ENCODE results near the gene MUTYH. TPM values are rescaled to one million over a fixed set of nuclear protein-coding genes. Genes with fewer than 3 reads are reported as not detected.

Gene MUTYH
- total RNA-seq, 1 experiment from 2014 or later: 26.8 TPM

DNA sequence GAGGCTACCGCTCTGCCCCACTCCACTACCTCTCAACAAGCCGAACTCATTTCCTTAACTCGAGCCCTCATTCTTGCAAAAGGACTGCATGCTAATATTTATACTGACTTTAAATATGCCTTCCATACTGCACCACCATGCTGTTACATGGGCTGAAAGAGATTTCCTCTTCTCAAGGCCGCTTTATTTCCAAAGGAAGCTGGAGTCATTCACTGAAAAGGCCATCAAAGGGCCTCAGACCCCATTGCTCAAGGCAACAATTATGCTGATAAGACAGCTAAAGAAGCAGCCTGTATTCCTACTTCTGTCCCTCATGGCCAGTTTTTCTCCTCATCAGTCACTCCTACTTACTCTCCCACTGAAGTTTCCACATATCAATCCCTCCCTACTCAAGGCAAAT is 20.5 kb downstream of the MUTYH start:
- Histone ChIP-seq H3K4me1 (ENCODE audit: insufficient read depth, low read length, poor library complexity, severe bottlenecking) (no peaks in the 10 kb centered on the region), H3K27me3 (replicated peaks; ENCODE audit: insufficient read depth, low read depth, low read length, poor library complexity) (no peaks in the 10 kb centered on the region), H3K9me3 (ENCODE audit: low read depth, low read length, poor library complexity, severe bottlenecking) (no peaks in the 10 kb centered on the region), H3K4me3 (ENCODE audit: low read depth, low read length, poor library complexity, severe bottlenecking) (no peak overlapping the region), H3K27ac (ENCODE audit: low read depth, low read length, poor library complexity, severe bottlenecking) (no peak overlapping the region), H3K36me3 (ENCODE audit: insufficient read depth, low read length, poor library complexity, severe bottlenecking) (no peaks in the 10 kb centered on the region)
- no peak for TF ChIP-seq EZH2 (IDR thresholded peaks at IDR 0.05; ENCODE audit: borderline replicate concordance, low read depth, low read length, poor library complexity, severe bottlenecking)
- TF ChIP-seq, protein P1, sequence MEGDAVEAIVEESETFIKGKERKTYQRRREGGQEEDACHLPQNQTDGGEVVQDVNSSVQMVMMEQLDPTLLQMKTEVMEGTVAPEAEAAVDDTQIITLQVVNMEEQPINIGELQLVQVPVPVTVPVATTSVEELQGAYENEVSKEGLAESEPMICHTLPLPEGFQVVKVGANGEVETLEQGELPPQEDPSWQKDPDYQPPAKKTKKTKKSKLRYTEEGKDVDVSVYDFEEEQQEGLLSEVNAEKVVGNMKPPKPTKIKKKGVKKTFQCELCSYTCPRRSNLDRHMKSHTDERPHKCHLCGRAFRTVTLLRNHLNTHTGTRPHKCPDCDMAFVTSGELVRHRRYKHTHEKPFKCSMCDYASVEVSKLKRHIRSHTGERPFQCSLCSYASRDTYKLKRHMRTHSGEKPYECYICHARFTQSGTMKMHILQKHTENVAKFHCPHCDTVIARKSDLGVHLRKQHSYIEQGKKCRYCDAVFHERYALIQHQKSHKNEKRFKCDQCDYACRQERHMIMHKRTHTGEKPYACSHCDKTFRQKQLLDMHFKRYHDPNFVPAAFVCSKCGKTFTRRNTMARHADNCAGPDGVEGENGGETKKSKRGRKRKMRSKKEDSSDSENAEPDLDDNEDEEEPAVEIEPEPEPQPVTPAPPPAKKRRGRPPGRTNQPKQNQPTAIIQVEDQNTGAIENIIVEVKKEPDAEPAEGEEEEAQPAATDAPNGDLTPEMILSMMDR (conservative IDR thresholded peaks at IDR 0.05; ENCODE audit: low read depth, low read length): no peak
- ChIA-PET CTCF (no interaction called here), POLR2A (ENCODE audit: low non-redundant PET) (no interaction called here)
- BruUV-seq (replicated peaks): no TSS peak
- no peak for DNase-seq (ENCODE audit: low spot score)
- intact Hi-C loops (cut with micrococcal nuclease; ENCODE audit: unreplicated experiment): no loop called here

DNA sequence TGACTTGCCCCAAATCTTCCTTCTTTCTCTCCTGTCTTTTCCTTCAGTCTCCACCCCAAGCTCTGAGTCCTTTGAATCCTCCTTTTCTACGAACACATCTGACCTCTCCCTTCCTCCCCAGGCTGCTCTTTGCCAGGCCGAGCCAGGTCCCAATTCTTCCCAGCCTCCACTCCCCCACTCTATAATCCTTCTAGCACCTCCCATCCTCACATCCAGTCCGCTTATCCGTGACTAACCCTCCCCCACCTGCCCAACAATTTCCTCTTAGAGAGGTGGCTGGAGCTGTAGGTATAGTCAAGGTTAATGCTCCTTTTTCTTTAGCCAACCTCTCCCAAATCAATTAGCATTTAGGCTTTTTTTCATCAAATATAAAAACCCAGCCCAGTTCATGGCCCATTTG is 23.1 kb downstream of the MUTYH start:
- no peaks in the 10 kb centered on the region for H3K27me3 ChIP-seq (replicated peaks; ENCODE audit: insufficient read depth, low read depth, low read length, poor library complexity)
- POLR2A ChIA-PET (ENCODE audit: low non-redundant PET): no interaction called here
- no peak for TF ChIP-seq EZH2 (IDR thresholded peaks at IDR 0.05; ENCODE audit: borderline replicate concordance, low read depth, low read length, poor library complexity, severe bottlenecking)
- TF ChIP-seq, protein P1 (conservative IDR thresholded peaks at IDR 0.05; ENCODE audit: low read depth, low read length): no peak
- no TSS peak for BruUV-seq (replicated peaks)
- no peak for DNase-seq (ENCODE audit: low spot score)
- intact Hi-C loops (cut with micrococcal nuclease; ENCODE audit: unreplicated experiment): no loop called here
- H3K4me3 ChIP-seq (ENCODE audit: low read depth, low read length, poor library complexity, severe bottlenecking): no peak overlapping the region
- CTCF ChIA-PET: no interaction called here
- no peak overlapping the region for H3K27ac ChIP-seq (ENCODE audit: low read depth, low read length, poor library complexity, severe bottlenecking)
- H3K4me1 ChIP-seq (ENCODE audit: insufficient read depth, low read length, poor library complexity, severe bottlenecking): no peaks in the 10 kb centered on the region
- no peaks in the 10 kb centered on the region for H3K9me3 ChIP-seq (ENCODE audit: low read depth, low read length, poor library complexity, severe bottlenecking)
- H3K36me3 ChIP-seq (ENCODE audit: insufficient read depth, low read length, poor library complexity, severe bottlenecking): no peaks in the 10 kb centered on the region

DNA sequence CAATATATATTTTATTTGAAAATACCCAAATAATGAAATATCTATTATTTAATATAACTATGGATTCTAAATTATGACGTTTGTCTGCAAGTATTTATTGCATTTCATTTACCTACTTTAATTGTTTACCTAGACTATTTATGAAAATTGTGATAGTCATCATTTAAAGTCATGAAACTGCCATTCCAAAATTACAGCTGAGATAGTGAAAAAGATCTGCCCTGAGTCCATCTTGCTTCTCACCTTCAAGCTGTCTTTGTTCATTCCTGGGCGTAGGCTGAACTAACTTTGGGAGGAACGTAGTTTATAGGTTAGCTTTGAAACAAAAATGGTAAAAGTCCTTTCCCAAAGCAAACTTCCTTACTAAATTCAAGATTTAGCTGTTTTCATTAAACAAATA is 26.0 kb downstream of the MUTYH start:
- BruUV-seq (replicated peaks): no TSS peak
- Histone ChIP-seq H3K4me1 (ENCODE audit: insufficient read depth, low read length, poor library complexity, severe bottlenecking) (no peaks in the 10 kb centered on the region), H3K4me3 (ENCODE audit: low read depth, low read length, poor library complexity, severe bottlenecking) (no peak overlapping the region), H3K9me3 (ENCODE audit: low read depth, low read length, poor library complexity, severe bottlenecking) (no peaks in the 10 kb centered on the region), H3K36me3 (ENCODE audit: insufficient read depth, low read length, poor library complexity, severe bottlenecking) (no peaks in the 10 kb centered on the region), H3K27ac (ENCODE audit: low read depth, low read length, poor library complexity, severe bottlenecking) (no peak overlapping the region), H3K27me3 (replicated peaks; ENCODE audit: insufficient read depth, low read depth, low read length, poor library complexity) (no peaks in the 10 kb centered on the region)
- intact Hi-C loops (cut with micrococcal nuclease; ENCODE audit: unreplicated experiment): no loop called here
- ChIA-PET POLR2A (ENCODE audit: low non-redundant PET) (no interaction called here), CTCF (no interaction called here)
- TF ChIP-seq, protein P1 (conservative IDR thresholded peaks at IDR 0.05; ENCODE audit: low read depth, low read length): no peak
- TF ChIP-seq EZH2 (IDR thresholded peaks at IDR 0.05; ENCODE audit: borderline replicate concordance, low read depth, low read length, poor library complexity, severe bottlenecking): no peak
- DNase-seq (ENCODE audit: low spot score): no peak

All from A673 (cell line).